HG02678 (cell line): ENCODE measurements around the gene VGF.
"Not testable (repeated sequence)": the region's sequence is repeated elsewhere in the genome, so short reads cannot be mapped to it uniquely, and the experiment has no call there.

Source experiments
- ATAC-seq: cut with Tn5 transposase; IDR thresholded peaks from one replicate; pipeline ENCODE4 v1.9.1; 2021; ENCODE audit warnings: mild to moderate bottlenecking, moderate library complexity; ENCODE audit not compliant: unreplicated experiment

The VGF gene

DNA sequence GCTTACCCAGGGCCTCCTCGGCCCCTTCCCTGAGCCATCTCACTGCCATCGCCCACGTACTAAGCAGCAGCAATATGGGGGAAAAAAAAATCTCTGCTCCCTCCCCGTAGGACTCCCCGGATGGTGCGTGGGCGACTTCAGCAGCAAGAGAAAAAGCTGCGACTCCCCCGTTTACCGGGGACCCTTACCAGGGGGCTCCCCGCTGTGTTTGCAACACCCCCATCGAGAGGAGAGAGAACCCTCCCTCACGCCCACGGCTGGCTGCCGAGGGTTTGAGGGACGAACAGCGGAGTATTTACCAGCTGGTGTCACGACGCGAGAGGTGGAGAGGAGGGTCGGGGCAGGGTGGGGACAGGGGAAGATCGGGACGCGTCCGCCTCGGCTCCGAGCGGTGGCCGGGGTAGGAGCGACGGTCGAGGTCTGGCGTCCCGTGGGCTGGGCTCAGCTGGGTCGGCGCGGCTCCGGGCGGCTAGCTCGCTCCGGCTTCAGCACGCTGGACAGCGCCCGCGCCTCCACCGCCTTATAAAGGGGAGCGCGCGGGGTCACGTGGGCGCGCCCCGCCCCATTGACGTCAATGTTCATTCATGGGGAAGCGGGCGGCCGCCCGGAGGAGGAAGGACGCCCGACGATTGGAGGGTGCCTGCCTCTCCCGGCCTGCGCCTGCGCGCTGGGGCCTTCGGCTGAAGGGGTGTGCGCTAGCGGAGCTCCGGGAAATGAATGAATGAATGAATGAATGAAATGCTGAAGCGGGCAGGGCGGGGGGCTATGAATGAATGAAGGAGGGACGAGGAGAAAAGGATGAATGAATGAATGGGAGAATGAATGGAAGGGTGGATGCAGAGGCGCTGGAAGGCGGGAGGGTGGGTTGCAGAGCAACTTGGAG is at the start of gene VGF:
VGF (minus strand) TSS at position 495 of the 883 bp plus-strand sequence. CDS start 726 bp downstream, outside the sequence.
- ATAC-seq = peak; percentile 73

- ATAC-seq = no peak
Measured at GRCh38 chr7:101212014-101212413, 46.6 kb upstream of the VGF start.

DNA sequence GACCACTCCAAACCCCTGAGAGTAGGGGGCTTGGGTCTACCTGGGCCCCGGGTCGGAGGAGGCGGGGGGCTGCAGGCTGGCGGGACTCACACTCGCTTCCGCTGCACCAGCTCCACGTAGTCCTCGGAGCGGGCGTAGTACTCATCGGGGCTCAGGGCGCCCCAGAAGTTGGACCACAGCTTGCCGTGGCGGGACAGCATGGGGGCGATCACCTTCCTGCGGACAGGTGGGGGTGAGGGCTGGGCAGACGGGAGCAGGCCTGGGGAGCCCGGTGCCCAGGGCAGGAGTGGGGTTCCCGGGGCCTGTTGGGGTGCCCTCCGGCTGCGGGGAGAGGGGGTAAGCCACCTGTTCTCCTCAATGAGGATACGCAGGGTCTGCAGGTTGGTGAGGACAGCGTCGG is 46.1 kb upstream of the VGF start:
- no peak for ATAC-seq

DNA sequence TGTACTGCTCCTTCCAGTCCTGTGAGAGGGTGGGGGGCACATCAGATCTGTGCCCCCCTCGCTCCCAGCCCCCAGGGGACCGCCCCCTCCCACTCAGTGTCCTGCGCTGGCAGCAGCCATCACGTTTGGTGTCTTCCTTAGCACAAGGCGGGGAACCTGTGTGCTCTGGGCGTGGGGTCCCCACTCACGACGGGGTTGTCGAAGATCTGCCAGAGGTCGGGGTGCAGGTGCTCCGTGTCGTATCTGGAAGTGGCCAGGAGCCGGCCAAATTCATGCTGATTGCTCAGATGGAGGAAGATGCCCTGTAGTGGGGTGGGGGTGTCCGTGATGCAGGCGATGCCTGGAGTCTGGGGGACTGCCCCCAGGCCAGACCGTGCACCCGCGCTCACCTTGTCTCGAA is 44.8 kb upstream of the VGF start:
- no peak for ATAC-seq

DNA sequence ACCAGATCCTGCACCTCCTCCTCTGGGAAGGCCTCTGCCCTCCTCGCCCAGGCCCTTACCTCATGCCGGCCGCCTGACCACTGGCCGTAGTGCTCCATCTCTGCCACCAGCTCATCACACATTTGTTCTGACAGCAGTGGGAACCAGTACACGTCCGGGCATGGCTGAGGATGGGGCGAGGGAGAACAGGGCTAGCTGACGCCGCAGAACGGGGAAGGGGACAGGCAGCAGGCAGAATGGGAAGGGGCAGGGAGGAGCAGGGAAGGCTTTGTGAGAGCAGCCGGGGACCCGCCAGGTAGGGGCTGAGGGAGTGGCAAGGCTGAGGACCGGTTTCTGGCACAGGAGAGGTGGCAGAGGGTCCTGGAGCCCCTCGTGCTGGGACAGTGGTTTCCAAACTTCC is 43.4 kb upstream of the VGF start:
- no peak for ATAC-seq

GRCh38 chr7:101207459-101207858 is 42.1 kb upstream of the VGF start:
- ATAC-seq = no peak

DNA sequence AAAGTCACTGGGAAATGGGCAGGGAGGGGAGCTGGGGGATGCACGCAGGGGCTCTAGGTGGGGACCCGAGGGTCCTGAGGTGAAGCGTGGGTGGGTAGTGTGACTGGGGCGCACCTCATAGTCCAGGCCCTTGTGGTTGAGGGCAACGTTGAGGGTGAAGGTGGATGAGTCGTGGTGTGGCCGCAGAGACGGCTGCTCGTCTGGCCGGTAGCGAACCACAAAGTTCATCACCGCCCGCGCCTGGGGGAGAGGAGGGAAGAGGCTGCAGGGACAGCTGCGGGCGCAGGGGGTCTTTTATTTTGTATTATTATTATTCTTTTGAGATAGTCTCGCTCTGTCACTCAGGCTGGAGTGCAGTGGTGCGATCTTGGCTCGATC is 41.3 kb upstream of the VGF start:
- ATAC-seq = no peak

DNA sequence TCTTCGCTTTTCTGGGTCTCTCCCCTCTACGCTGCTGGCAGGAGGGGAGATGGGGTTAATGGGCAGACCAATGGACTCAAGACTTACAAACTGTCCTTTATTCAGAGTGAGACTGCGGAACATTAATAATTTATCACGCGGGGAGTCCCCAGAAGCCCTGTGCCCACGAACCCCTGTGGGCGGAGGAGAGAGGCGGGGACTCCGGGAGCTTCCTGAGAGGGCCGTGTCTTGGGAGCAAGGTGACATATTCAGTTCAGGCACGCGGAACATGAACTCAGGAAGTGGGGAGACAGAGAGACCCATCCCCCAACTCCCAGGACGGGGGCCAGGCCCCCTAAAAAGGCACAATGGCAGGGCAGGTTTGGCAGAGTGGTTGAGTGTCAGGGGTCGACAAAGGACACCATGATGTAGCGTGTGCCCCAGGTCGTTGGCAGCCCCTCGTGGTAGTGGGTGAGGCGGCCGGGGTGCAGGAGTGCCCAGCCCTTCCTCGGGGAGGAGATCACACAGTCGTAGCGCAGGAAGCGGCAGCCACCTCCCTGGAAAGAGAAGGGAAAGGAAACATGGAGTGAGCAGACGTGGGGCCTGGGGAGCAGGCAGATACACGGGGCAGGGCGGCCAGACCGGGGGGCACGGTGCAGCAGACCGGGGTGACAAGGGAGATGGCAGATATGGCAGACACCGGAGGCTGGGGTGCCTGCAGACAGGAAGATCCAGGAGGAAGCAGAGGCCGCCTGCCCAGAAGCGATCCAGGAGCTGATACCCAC is 40.7 kb upstream of the VGF start:
- ATAC-seq = no peak

DNA sequence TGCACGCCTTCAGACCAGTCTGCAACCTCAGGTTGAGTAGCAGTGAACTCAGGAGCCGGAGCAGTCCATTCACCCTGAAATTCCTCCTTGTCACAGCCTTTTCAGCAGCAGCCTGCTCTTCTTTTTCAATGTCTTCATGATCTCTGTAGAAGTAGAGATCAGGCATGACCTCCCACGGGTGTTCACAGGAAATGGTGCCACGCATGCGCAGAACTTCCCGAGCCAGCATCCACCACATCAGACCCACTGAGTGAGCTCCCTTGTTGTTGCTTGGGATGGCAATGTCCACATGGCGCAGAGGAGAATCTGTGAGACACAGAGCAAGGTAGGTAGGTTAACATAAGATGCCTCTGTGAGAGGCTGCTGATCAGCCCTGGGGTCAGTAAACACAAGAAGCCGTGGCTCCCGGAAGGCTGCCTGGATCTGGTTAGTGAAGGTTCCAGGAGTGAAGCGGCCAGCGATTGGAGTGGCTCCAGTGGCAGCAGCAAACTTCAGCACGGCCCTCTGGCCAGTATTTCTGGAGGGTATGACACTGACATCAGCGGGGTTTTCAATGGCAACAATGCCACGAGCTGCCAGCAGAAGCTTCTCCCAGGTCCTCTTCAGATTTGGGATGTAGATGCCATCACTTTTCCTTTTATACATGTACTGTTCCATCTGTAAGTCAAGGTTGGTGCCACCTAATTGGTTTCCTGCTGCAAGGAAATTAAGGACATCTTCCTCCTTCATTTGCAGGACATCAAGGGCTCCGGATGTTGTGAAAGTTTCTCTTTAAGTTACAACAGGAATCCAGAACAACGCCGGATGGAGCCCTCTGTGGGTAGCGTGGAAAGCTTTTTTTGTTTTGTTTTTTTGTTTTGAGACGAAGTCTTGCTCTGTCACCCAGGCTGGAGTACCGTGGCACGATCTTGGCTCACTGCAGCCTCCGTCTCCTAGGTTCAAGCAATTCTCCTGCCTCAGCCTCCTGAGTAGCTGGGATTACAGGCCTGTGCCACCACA is 38.7 kb upstream of the VGF start:
- ATAC-seq = not testable (repeated sequence)

- ATAC-seq = no peak
Measured at GRCh38 chr7:101202603-101202918, 37.2 kb upstream of the VGF start.

DNA sequence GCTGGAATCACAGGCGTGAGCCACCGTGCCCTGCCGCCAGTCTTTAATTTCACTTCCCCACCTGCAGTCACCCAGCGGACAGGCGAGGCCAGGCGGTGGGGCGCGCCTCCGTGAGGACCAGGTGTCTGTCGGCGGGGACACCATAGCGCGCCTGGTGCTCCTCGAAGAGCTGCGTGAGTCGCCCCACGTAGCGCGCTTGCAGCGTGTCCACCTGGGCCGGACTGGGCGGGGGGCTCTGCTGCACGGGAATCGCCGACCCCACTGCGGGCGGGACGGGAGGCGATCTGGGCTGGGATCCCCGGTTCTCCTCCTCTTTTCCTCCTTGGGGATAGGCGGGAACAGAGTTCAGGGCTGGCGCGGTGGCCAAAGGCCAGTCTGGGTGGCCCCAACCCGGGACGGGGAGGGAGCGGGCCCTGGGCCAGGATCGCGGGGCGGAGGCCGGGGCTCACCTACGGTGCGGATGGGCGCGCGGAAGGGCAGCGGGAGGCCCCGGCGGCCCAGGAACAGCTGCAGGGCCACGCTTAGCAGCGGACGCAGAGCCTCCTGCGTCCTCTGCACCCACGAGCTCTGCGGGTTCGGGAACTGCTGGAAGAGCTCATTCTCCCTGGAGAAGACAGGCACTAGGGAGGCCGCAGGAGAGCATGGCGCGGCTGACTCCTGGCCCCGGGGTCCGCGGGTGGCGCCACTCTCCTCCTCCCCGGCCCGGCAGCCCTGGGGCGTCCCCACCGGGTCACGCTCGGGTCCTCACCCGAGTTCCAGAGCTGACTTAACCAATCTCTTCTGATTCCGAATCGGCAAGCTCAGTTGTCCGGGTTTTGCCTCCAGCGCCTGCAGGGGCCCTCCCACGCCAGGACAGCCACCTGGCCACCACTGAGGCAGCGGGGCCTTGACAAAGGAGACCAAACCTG is 36.6 kb upstream of the VGF start:
- ATAC-seq = no peak

DNA sequence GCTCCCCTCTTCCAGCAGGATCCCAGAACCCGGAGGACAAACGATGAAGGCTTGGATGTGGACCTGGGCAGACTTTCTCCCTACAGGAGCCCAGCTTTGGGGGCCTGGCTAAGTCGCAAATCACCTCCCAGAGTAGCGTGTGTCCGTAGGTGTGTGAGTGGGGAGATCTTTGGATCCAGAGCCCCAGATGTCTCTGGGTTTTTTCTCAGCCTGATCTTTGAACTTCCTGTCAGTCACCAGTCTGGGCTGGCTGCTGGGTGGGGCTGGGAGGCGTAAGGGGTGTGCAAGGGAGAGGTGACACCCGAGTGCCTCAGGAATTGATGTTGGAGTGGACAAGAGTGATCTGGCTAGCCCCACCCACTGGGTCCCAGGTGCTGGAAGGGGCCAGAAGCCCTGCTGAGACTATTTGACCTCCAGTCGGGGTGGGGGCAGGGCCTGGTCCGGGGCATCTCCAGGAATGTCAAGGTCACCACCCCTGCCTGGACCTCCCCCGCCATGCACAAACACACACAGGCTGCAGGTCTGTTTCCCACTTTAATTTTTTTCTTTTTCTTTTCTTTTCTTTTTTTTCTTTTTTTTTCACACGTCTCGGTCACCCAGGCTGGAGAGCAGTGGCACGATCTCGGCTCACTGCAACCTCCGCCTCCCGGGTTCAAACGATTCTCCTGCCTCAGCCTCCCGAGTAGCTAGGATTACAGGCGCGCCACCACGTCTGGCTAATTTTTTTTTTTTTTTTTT is 35.7 kb upstream of the VGF start, which contains the start of gene MOGAT3:
MOGAT3 (minus strand) TSS at position 175 of the 738 bp plus-strand sequence. CDS start 182 bp downstream, outside the sequence.
- no peak for ATAC-seq

GRCh38 chr7:101200504-101200861 is 35.1 kb upstream of the VGF start:
- no peak for ATAC-seq

DNA sequence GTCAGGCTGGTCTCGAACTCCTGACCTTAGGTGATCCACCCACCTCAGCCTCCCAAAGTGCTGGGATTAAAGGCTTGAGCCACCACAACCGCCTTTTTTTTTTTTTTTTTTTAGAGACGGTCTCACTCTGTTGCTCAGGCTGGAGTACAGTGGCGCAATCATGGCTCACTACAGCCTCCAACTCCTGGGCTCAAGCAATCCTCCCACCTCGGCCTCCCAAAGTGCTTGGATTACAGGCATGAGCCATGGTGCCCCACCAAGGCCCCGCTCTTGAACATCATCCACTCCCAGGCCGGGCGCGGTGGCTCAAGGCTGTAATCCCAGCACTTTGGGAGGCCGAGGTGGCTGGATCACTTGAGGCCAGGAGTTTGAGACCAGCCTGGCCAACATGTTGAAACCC is 34.2 kb upstream of the VGF start:
- ATAC-seq = not testable (repeated sequence)

- no peak for ATAC-seq
Measured at GRCh38 chr7:101198476-101198875, 33.1 kb upstream of the VGF start.

GRCh38 chr7:101197991-101198390 is 32.6 kb upstream of the VGF start:
- no peak for ATAC-seq

DNA sequence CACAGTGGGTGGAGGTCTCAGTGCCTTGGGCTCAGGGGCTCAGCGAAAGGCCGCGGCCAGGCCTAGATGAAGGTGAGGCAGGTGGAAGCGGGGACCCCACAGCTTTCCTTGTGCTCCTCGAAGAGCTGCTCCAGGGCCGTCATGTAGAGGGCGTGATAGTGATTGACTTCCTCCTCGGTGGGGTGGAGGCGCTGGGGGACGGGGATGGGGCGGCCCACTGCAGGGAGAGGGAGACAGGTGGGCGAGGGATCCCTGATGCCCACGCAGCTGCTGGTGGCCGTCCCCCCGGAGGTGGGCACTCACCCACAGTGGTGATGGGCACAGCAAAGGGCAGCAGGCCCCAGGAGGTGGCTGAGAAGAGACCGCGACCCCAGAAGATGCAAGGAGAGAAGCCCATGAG is 30.5 kb upstream of the VGF start:
- ATAC-seq = no peak

DNA sequence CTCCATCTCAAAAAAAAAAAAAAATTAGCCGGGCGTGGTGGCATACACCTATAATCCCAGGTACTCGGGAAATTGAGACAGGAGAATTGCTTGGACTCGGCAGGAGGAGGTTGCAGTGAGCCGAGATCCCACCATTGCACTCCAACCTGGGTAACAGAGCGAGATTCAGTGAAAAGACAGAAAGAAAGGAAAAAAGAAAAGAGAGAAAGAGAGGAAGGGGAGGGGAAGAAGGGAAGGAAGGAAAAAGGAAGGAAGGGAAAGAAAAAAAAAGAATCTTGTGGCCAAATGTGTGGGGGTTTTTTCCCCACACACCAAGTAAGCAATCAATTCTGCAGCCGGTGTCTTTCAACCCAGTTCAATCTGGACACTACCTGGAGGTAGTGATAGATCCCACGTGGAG is 23.7 kb upstream of the VGF start:
- no peak for ATAC-seq

DNA sequence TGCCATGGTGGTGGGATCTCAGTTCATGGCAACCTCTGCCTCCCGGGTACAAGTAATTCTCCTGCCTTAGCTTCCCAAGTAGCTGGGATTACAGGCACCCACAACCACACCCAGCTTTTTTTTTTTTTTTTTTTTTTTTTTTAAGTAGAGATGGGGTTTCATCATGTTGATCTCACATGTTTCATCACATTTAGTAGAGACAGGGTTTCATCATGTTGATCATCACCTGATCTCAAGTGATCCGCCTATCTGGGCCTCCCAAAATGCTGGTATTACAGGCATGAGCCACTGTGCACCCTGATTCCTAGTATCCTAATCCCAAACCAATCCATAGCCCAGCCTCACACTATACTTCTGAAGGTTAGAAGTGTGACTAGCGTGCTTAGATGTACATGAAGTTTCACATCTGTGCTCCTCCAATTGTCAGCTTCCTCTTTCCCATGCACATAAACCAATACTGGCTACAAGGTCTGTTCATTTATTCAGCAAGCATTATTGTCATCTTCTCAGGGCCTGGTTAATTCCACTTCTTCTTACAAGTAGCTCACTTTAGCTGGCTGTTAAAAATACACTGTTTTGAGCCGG is 21.6 kb upstream of the VGF start:
- no peak for ATAC-seq
